Fibroblast of gingiva (primary cell): ENCODE results near the gene C7orf25.
A peak's percentile ranks its signal among the peaks of the same experiment; 100 is the strongest.

Experiments
- DNase-seq: peaks from one replicate; pipeline ENCODE4 v3.0.0-alpha.2; 2011; ENCODE audit warnings: low read depth

C7orf25 gene

DNA sequence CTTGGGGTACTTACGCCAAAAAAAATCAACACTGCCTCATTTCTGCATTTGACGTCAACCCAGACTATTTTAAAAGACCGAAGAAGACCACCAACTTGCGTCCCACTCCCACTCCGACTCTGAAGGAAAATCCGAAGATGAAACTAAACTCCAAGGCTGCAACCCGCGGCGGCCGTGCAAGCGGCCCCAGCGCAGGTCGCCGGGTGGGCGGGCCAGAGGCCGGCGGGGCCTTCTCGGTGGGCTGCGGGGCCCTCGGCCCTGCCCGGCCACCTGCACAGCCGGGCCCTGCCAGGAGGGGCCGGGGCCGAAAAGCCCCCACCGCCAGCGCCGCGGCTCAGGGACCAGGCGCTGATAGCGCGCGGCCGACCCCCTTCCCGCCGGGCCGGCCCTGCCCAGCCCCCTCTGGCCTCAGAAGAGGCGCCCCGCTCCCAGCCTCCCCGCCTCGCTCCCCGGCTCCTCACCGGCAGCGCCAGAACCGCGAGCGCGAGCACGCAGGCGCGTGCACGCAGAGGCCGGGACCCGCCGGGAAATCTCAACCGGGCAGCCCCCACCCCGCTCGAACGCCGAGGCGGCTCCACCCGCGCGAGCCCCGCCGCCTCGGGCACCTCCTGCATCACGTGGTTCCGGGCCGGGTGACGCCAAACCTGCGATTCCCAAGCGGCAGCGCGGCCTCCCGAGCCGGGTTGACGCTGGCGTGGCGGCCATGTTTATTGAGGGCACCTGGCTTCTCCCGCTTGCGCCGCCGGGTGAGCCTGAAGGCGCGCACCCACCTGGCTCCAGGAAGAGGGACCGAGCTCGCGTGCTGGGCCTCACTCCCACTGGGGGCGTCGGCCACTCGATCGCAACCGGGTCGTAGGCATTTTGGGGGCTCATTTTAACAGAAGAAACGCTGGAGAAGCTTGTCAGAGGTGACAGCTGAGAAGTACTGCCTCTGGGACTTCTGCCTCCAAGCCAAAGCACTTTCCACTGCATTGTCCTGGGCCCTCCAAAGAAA lies at the start of gene C7orf25:
TSS of gene C7orf25 (minus strand) at position 617 of the 994 bp plus-strand sequence. CDS start 1,170 bp downstream, outside the sequence.
- DNase-seq: peak; percentile 91

DNA sequence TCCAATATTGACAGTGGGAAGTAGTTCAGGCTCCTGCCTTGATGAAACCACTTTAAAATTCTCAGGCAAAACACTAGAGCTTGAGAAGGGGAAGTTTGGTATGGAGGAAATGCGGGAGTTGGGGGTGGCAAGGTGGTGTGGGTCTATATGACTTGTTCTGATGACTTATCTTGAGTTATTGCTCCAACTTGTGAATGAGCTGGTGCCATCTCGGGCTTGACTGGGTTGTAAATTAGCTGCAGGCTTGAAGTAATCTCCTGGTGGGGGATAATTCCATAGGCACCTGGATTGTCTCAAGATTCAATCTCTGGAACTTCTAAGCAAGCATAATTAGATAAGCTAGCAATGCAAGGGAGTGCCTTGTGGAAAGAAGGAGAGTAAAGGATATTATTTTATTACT lies 49.3 kb upstream of the C7orf25 start:
- DNase-seq: no peak

DNA sequence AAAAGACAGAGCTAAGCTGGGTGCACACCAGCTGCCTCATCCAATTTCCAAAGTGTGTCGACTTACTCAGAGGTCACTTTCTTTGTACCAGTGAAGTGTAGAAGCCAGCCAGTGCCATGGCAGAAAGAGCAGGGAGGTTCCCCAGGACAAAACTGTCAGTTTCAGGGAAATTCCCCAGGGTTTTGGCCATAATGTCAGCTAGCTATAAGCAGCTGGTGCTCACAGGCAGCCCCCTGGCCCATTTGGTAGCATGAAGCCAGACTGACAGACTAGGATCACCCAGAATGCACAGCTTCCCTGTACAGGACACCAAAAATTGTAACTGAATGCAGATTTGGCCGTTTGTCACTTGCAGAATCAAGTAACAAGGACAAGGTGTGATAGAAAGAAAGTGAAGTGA lies 48.9 kb upstream of the C7orf25 start:
- DNase-seq: no peak

DNA sequence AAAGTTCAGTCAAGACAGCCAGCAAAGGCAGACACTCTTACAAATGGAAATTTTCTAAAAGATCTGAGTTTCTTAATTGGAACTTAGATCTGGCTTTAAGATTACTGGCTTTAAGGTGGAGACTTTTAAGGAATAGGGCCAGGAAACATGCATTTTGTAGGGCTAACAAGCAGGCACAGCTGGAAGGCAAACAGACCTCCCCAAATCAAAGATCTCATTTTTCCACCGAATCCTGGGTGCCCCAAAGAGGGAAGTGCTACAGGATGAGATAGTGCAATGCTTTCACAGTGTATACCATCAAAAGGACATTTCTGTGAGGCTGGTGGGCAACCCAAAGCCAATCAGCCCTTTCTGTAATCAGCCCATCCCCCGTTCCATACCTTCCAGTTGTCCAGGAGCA lies 47.7 kb upstream of the C7orf25 start:
- no peak for DNase-seq

DNA sequence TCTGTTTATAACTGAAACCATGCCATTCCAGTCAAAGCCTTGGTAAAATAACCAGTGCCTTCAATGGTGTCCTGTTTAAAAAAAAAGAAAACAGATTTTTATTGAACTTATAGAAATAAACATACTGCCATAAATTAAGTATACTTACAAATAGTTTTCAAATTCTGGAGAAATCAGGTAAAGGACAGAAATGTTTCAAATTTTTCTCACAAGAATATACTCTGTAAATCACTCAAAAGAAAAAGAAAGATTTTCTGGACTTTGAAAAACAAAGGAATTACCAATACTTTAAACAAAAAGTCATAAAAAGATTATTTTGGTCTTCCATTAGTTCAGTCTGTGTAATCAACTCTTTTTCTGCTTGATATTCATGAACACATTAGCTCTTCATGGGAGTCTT lies 44.2 kb upstream of the C7orf25 start:
- DNase-seq: no peak

DNA sequence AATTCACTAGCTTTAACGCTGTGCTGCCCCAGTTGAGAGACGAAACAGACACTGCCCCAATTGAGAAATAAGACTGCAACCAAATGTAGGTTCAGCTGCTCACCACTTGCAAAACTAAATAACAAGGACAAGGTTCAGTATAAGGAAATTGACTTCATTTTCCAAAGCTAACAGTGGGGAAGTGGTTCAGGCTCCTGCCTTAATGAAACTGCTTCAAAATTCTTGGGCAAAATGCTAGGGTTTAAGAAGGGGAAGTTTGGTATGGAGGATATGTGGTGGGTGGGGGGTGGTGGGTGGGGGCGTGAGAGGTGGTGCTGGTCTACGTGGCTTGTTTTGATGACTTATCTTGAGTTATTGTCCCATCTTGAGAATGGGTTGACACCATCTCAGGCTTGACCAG lies 42.1 kb upstream of the C7orf25 start:
- DNase-seq: no peak

DNA sequence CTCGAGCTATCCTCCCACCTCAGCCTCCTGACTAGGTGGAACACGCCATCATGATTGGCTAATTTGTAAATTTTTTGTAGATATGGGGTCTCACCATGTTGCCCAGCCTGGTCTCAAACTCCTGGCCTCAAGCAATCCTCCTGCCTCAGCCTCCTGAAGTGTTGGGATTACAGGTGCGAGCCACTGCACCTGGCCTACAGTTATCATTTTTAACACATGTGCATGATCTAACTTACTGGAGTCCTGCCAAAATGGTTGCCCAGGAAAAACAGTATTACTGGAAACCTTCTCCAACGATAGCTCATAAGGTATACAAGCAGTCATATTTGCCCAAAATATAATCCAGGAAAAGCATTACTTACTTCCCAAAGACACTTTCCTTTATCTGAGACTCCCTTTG lies 40.5 kb upstream of the C7orf25 start:
- no peak for DNase-seq

DNA sequence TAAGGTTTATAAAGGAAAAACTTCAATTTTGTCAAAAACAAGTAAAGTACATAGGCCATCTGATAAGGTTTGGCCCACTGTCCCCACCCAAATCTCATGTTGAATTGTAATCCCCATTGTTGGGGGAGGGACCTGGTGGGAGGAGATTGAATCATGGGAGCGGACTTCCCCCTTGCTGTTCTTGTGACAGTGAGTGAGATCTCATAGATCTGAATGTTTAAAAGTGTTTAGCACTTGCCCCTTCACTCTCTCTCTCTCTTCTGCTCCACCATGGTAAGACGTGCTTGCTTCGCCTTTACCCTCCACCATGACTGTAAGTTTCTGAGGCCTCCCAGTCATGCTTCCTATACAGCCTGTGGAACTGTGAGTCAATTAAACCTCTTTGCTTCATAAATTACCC lies 38.5 kb upstream of the C7orf25 start:
- no peak for DNase-seq

DNA sequence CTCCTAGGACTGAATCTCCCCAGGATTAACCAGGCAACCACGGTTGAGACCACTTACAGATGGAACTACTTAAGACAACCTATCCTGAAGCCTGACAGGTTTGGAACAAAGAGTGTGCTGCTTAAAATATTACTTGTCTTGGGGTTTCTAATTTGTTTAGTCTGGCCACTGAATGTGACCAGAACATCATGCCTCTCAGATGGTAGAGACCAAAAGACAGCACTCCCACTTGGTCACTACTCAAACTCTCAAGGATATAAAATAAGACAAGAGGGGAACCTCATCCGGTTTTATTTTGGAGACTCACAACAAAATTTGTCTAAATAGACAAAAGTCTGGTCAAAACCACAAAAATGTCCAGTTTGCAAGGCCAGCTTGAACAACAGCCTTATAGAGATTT lies 35.7 kb upstream of the C7orf25 start:
- DNase-seq: no peak

DNA sequence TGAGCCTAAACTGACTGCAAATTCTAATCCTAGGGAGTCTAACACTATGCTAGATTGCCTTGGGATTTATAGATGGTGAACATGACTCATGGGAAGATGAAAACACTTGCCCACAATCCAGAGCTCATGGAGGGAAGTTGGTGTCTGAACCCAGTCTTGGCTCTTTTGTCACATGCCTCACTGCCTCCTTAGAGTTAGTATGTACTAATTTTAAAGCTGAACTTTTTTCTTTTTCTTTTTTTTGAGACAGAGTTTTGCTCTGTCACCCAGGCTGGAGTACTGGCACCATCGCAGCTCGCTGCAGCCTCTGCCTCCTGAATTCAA lies 34.7 kb upstream of the C7orf25 start:
- no peak for DNase-seq

DNA sequence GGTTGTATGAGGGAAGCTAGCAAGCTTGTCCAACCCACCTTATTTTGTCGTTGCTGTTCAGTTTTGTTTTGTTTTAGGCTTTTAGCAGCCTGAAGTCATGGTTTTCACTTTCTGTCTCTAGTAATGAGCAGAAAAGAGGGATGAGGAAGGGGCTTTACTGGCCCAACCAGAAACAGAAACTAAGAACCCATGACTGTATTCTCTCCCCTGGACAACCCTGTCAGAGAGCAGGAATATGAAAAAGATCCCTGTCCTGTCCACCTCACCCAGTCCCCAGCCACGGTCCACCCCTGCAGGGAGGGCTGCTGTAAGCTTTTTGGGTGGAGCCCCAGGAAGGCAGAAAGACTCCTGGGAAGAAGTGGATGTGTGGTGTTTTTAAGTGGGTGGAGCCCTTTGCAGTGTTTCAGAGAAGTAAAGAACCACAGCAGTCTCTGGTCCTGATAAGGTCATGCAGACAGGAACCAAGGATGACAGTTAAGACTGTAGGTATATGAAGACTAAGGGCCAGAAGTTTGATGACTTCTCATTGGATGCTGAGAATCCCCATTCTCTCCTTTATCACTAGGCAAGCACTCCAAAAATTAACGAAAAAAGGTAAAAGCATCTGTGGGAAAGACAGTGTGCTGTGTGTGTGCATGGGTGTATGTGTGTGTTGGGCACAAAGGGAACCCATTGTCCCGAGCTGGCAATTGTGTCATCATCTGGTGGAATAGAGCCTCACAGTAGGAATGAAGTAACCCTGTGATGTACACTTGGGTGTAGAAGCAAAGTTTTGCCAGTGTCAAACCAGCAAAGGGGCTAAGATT lies 34.2 kb upstream of the C7orf25 start:
- DNase-seq: no peak

DNA sequence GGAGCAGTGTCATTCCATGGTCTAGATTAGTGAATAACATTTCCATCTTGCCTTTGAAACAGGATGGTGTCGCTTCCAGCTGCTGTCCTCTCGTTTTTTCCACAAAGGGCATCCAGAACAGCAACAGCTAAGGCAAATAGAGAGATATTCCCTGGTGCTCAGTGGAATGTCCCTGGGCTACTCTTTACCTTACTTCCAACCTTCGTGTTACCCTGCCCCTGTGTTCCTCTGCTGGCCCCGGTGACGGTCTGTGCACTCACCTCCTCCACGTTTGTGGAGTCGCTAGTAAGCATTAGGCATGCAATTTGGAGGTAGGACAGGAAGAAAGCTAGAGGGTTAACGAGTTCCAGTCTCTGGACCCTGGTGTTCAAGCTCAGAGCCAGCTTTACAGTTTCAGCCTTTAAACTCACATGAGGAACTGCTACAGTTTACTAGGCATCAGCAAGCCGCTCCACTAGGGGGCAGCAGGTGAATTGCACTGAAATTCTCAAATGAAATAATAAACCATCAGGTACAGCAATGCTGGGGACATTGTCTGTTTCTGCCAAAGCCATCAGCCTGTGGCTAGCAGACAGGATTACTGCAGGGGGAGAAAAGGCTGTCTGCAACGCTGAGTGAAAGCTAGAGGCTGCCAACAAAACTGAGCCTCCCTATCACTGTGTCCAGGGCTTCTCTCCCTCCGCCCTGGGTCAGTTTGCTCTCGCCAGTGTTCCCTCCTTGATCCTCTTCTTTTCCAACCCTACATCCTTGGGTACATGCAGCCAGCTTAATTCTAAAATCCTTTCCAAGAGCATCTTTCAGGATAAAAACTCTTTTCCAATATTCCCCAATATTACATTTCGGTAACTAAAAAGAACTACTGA lies 29.3 kb upstream of the C7orf25 start:
- DNase-seq: peak; percentile 55

DNA sequence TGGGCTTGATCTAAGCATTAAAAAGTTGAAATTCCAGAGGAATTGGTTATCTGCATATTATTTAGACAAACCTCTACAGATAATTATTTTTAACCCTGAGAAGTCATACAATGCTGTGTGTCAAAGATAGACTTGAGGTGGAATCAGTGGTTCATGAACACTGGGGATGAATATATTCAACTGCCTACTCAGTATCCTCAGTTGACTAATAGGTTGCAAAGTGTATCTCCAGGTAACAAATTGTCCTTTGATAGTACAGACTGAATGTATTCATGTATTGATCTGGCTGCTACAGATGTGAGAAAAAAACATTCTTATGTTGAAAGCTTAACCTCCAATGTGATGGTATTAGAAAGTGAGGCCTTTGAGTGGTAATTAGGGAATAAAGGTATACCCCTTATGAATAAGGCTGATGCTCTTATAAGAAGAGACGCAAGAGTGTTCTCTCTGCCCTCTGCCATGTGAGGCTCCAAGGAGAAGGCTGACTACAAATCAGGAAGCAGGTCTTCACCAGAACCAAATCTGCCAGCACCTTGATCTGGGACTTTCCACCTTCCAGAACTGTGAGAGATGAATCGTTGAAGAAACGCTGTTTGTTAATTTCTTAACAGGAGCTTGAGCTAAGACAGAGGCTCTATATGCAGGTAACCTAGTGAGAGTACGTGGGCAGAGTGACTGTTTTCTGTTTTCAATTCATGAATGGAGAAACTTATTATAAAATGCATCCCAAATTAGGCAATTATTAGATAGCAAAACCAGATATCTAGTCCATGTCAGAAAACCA lies 27.8 kb upstream of the C7orf25 start:
- no peak for DNase-seq

DNA sequence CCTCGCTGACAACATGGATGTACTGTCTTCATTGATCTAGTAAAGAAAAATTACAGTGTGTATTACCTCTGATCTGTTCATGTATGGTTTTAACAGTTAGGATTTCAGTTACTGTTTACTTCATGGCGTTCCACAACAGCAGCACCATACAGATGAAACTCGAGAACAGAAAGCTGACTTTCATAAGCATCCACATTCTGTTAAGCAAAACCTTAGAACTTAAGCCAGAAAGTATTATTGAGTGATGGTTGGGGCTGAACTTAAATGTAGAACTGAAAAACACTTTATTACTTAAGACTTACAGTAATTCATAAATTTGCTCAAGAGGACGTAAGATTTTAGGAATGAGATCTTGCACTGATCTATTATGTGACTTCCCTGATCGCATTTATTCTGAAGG lies 24.0 kb upstream of the C7orf25 start:
- DNase-seq: no peak

DNA sequence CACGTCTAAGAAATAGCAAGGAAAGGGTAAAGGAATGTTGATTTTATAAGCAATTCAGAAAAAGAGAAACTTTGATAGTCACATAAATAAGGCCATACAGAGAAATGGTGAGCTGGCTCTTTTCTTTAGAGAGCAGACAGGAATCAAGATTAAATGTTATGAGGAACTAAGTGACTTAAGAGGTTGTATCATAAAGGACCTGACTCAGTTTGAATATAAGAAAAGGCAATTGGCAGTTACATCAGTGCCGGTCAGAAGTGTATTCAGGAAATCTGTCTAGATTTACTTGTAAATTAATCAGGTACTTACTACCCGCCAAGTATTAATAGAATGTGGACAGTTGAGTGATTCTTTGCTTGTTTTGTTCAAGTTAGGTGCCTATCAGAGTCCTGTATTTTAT lies 22.4 kb upstream of the C7orf25 start:
- DNase-seq: no peak

DNA sequence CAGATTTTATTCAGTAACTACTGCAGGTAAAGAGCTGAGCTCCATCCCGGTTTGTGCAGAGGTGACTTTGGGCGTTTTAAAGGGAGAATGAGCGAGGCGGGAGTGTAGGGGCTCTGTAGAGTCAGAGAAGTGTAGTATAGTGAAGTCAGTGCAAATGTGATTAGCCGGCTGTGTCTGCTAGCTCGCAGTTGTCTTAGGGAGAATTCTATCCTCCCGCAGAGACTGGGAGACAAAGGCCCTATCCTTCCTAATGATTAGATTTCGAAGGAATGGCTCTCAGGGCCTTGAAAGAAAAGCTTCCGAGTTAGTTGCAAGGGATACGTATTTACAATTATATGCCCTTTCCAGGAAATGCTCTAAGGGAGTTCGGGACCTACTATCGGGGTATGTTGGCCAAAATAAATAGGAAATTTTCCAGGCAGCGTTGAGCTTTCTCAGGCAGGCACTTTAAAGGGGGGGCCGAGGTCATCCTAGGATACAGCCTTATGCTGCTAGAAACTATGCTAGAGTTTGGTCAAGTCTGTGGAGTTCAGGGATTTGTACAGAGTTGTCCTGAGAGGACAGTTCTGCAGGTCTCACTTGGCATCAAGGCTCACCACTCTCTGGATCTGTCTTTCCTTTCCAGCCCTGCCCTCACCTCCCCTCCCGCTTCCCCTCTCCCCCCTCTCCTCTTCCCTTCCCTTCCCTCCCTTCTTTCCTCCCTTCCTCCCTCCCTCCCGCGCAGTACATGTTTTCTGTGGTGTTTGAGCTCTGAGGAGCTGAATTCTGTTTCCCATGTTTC lies 21.1 kb upstream of the C7orf25 start:
- DNase-seq: peak; percentile 26

DNA sequence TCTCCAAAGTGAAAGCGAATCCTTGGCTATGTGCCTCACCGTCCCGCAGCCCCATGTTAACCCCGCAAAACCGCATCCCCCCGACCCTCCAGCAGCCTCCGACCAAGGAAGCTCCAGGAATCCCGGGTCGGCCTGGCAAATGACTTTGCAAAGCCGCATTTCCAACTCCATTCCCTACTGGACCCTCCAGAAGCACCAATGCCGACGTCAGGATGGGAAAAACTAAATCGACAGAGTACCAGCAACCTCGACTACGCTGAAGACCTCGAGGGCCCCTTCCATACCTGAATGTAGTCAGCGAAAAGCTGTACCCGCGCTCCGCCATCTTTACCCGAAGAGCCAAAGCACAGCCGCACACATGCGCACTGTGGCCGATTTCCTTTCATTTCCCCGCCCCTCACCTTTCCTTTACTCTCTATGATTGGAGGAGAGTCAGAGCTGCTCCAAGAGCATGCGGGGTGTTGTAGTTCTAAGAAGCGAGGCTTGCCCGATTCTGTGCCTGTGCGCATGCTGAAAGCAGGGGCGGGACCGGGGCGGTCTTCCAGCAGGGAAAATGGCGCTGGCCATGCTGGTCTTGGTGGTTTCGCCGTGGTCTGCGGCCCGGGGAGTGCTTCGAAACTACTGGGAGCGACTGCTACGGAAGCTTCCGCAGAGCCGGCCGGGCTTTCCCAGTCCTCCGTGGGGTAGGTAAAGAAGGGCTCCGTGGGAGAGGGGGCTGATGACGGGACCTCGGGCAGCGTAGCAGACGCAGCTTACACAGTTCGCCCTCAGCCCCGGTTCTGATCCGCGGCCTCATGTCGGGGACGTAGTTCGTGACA lies 20.2 kb upstream of the C7orf25 start, which contains the start of the genes MRPL32 and PSMA2:
TSS of gene MRPL32 (plus strand) at position 543 of the 818 bp plus-strand sequence. CDS start at position 554, 11 bp downstream.
TSS of gene PSMA2 (minus strand) at position 341 of the 818 bp plus-strand sequence. CDS start at position 325, 16 bp downstream.
- DNase-seq: peak; percentile 95

DNA sequence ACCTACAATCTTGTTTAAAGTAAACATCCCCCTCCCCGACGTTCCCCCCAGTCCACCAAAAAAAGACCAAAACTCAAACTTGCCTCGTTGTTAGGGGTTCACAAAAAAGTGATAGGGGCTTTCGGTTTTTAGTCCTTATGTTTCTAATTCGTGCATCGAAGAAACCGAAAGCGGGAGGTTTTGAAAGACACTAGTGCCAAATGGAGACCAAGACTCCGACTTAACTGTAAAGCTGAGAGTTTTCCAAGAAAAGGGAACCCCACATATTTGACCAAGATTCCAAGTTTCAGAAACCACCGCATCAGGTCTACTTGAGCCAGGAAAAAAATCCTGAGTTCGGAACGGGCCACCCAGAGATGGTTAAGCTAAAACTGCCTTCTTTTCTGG lies 19.6 kb upstream of the C7orf25 start:
- DNase-seq: no peak

DNA sequence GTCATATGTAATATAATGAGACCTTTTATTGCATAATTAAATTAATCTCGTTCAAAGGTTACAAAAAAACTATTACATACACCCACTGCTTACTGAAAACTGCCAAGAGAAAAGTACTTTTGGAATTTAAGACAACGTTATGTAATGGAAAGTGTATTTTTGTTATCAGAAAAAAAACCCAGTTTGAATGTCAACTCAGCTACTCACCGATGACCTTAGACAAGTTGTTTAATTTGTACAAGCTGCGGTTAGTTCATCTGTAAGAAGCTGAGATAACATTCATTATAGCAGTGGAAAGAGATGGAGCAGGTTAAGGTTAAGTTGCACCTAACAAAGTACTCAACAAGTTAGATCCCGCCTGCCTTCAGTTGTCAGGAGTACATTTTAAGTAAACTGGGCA lies 19.0 kb upstream of the C7orf25 start:
- no peak for DNase-seq
